ENCODE results near the gene ASTN2. TPM values are rescaled to one million over a fixed set of nuclear protein-coding genes. Genes with fewer than 3 reads are reported as not detected.

ASTN2 gene
- total RNA-seq, 5 donors from 2014 or later (not counting 1 experiment from before 2014, with no cell fraction given): 3.7 to 4.8 (median 4.4) TPM

DNA sequence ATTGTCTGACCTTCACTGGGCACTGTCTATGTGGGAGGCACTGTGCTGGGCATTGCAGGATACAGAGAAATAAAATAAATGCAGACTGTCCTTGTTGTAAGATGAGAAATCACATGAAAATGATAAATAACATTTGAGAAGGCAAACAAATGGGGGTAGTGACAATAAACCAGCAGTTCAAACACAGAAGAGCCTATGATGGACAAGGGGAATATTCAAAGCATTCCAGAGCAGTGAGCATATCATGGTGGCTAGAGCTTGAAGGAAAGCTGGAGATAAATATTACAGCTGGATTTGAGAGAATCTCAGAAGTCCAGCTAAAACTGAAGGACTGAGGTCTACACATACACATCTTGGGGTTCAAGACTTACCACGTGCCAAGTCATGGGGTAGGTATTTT is 209.9 kb downstream of the ASTN2 start:
- Histone ChIP-seq H3K36me3 (ENCODE audit: control insufficient read depth in 2 of 2, extremely low read depth in 1 of 2, insufficient read depth in 1 of 2, low read length in 1 of 2) (no peaks in the 10 kb centered on the region), H3K27ac (ENCODE audit: low read length) (no peak overlapping the region), H3K4me3 (ENCODE audit: control insufficient read depth in 1 of 2, extremely low read depth in 1 of 2, low read length in 1 of 2) (no peak overlapping the region), H3K9me3 (no peaks in the 10 kb centered on the region), H3K27me3 (replicated peaks in 1 of 2; ENCODE audit: control insufficient read depth in 2 of 2, extremely low read depth in 1 of 2, insufficient read depth in 2 of 2, low read length in 1 of 2) (no peaks in the 10 kb centered on the region), H3K4me1 (ENCODE audit: control insufficient read depth in 1 of 2, extremely low read depth in 1 of 2, insufficient read depth in 2 of 2, low read length in 2 of 2) (no peaks in the 10 kb centered on the region)
- DNase-seq (no peak), ATAC-seq (replicated peaks in 1 of 4) (no peak)
- POLR2A ChIA-PET: no interaction called here
- H3K27ac Mint-ChIP-seq: no peak overlapping the region
- WGBS (ENCODE audit: insufficient coverage): no CpG with 5 or more reads among the region's 1 CpG
- no peak overlapping the region for H3K4me3 Mint-ChIP-seq
- no peaks in the 10 kb centered on the region for H3K27me3 Mint-ChIP-seq
- peaks cover 5 to 18% (median 8%) of the 10 kb centered on the region in 3 donors for H3K9me3 Mint-ChIP-seq
- CTCF ChIA-PET: no interaction called here
- H3K36me3 Mint-ChIP-seq: no peaks in the 10 kb centered on the region
- H3K4me1 Mint-ChIP-seq: no peaks in the 10 kb centered on the region

DNA sequence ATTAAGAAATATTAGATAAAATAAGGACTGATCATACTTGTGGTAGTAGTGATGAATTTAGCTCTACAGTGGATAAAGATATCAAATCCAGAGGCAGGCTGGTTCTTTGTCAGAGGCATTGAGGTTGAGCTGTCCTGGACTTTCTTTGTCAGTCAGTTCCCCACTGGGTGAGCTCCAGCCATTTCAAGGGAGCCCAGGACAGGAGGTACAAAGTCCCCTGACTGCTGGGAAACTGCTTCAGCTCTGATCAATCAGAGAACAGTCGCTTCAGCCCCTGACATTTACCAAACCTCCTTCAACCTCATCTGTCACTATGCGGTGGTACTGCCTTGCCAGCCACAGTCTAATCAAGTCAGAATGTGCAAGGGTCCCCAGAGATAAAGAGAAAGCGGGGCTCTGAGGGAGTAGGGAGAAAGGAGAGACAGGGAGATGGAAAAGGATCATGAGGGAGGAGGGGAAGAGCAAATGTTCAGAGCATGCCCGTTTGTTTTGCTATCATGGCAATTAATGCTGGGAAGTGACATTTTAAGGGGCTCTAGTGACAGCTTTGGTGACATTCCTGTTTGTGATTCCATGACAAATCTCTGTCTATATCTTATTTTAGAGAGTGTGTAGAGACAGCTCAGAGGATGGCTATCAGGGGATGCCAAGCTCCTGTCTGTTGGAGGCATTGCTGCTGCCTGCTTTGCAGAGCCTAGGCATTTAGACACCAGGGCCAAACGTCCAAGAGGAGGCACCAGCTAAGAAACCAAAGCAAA is 223.2 kb downstream of the ASTN2 start:
- ATAC-seq (replicated peaks in 1 of 4) (no peak), DNase-seq (no peak)
- Mint-ChIP-seq H3K9me3 (peaks cover 6 to 19% (median 11%) of the 10 kb centered on the region in 3 donors), H3K36me3 (no peaks in the 10 kb centered on the region), H3K27ac (no peak overlapping the region), H3K4me3 (no peak overlapping the region), H3K27me3 (no peaks in the 10 kb centered on the region), H3K4me1 (no peaks in the 10 kb centered on the region)
- WGBS (ENCODE audit: insufficient coverage): 15% methylated on average over 3 of the region's 5 CpGs
- Histone ChIP-seq H3K27me3 (replicated peaks in 1 of 2; ENCODE audit: control insufficient read depth in 2 of 2, extremely low read depth in 1 of 2, insufficient read depth in 2 of 2, low read length in 1 of 2) (no peaks in the 10 kb centered on the region), H3K4me3 (ENCODE audit: control insufficient read depth in 1 of 2, extremely low read depth in 1 of 2, low read length in 1 of 2) (no peak overlapping the region), H3K27ac (ENCODE audit: low read length) (no peak overlapping the region), H3K9me3 (no peaks in the 10 kb centered on the region), H3K36me3 (ENCODE audit: control insufficient read depth in 2 of 2, extremely low read depth in 1 of 2, insufficient read depth in 1 of 2, low read length in 1 of 2) (no peaks in the 10 kb centered on the region), H3K4me1 (ENCODE audit: control insufficient read depth in 1 of 2, extremely low read depth in 1 of 2, insufficient read depth in 2 of 2, low read length in 2 of 2) (no peaks in the 10 kb centered on the region)
- ChIA-PET POLR2A (no interaction called here), CTCF (interaction anchor here in 1 of 2 donors (0.5 kb wide), 1 partner anchor 374 kb away, joined by 3 read pairs; no protein-coding TSS in a partner anchor)

DNA sequence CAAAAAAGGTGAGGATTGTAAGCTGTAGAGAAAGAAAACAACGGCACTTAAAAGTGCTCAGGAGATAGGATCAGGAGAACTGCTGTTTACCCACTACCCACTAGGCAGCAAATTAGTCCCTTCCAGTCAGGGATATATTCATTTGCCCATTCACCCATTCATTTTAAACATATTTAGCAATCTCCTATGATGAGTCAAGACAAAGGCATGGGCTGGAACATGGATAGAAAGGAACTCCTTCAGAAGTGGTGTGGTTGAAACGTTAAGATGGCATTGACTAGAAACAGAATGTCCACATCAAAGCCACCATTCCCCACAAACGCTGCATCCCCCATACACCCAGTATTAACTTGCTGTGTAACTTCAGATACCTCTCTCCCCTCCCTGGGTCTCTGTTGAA is 225.7 kb downstream of the ASTN2 start:
- Mint-ChIP-seq H3K4me3 (no peak overlapping the region), H3K27me3 (no peaks in the 10 kb centered on the region), H3K9me3 (peaks cover 4 to 13% (median 5%) of the 10 kb centered on the region in 3 donors), H3K27ac (no peak overlapping the region), H3K4me1 (no peaks in the 10 kb centered on the region), H3K36me3 (no peaks in the 10 kb centered on the region)
- Histone ChIP-seq H3K4me1 (ENCODE audit: control insufficient read depth in 1 of 2, extremely low read depth in 1 of 2, insufficient read depth in 2 of 2, low read length in 2 of 2) (no peaks in the 10 kb centered on the region), H3K9me3 (no peaks in the 10 kb centered on the region), H3K4me3 (ENCODE audit: control insufficient read depth in 1 of 2, extremely low read depth in 1 of 2, low read length in 1 of 2) (no peak overlapping the region), H3K27me3 (replicated peaks in 1 of 2; ENCODE audit: control insufficient read depth in 2 of 2, extremely low read depth in 1 of 2, insufficient read depth in 2 of 2, low read length in 1 of 2) (no peaks in the 10 kb centered on the region), H3K27ac (ENCODE audit: low read length) (no peak overlapping the region), H3K36me3 (ENCODE audit: control insufficient read depth in 2 of 2, extremely low read depth in 1 of 2, insufficient read depth in 1 of 2, low read length in 1 of 2) (no peaks in the 10 kb centered on the region)
- ATAC-seq (replicated peaks in 1 of 4) (no peak), DNase-seq (no peak)
- ChIA-PET CTCF (no interaction called here), POLR2A (no interaction called here)
- 100% methylated on average over 1 of the region's 3 CpGs for WGBS (ENCODE audit: insufficient coverage)

DNA sequence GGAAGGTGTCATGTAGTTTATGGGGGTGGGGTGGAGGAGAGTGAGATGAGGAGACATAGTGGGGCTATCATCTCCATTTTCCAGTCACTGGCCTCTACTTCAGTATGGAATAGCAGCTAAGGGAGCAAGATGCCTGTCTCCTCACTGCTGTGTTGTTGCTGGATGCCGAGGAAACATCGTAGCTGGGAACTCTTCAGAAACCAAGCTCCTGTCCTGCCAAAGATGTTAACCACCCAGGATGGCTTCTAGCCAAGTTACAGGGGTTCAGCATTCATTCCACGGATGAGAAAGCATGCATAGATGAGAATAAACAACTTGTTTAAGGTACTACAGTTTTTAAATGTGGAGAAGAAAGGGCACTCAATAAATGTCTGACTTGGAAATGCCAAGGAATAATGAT is 226.5 kb downstream of the ASTN2 start:
- Histone ChIP-seq H3K36me3 (ENCODE audit: control insufficient read depth in 2 of 2, extremely low read depth in 1 of 2, insufficient read depth in 1 of 2, low read length in 1 of 2) (no peaks in the 10 kb centered on the region), H3K4me3 (ENCODE audit: control insufficient read depth in 1 of 2, extremely low read depth in 1 of 2, low read length in 1 of 2) (no peak overlapping the region), H3K4me1 (ENCODE audit: control insufficient read depth in 1 of 2, extremely low read depth in 1 of 2, insufficient read depth in 2 of 2, low read length in 2 of 2) (no peaks in the 10 kb centered on the region), H3K27ac (ENCODE audit: low read length) (no peak overlapping the region), H3K27me3 (replicated peaks in 1 of 2; ENCODE audit: control insufficient read depth in 2 of 2, extremely low read depth in 1 of 2, insufficient read depth in 2 of 2, low read length in 1 of 2) (no peaks in the 10 kb centered on the region), H3K9me3 (no peaks in the 10 kb centered on the region)
- Mint-ChIP-seq H3K4me3 (no peak overlapping the region), H3K27me3 (no peaks in the 10 kb centered on the region), H3K36me3 (no peaks in the 10 kb centered on the region), H3K27ac (no peak overlapping the region), H3K4me1 (no peaks in the 10 kb centered on the region), H3K9me3 (peaks cover 4 to 18% (median 5%) of the 10 kb centered on the region in 3 donors)
- DNase-seq (no peak), ATAC-seq (replicated peaks in 1 of 4) (no peak)
- POLR2A ChIA-PET: no interaction called here
- CTCF ChIA-PET: no interaction called here
- 71% methylated on average over 3 of the region's 3 CpGs for WGBS (ENCODE audit: insufficient coverage)

DNA sequence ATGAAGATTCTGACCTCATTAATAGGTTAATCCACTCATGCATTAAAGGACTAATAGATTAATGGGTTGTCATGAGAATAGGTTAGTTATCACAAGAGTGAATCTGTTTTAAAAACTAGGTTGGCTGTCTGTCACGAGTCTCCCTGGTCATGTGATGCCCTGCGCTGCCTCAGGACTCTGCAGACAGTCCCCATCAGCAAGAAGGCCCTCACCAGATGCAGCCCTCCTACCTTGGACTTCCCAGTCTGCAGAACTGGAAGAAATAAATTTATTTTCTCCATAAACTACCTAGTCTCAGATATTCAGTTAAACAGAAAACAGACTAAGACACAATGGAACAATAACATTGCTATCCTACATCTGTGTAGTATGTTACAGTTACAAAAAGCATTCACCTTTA is 227.4 kb downstream of the ASTN2 start:
- no peak for ATAC-seq (replicated peaks in 1 of 4)
- no peak for DNase-seq
- POLR2A ChIA-PET: no interaction called here
- Mint-ChIP-seq H3K27ac (no peak overlapping the region), H3K9me3 (peaks cover 0 to 18% (median 0%) of the 10 kb centered on the region in 3 donors), H3K36me3 (no peaks in the 10 kb centered on the region), H3K4me3 (no peak overlapping the region), H3K27me3 (no peaks in the 10 kb centered on the region), H3K4me1 (no peaks in the 10 kb centered on the region)
- no peaks in the 10 kb centered on the region for H3K4me1 ChIP-seq (ENCODE audit: control insufficient read depth in 1 of 2, extremely low read depth in 1 of 2, insufficient read depth in 2 of 2, low read length in 2 of 2)
- no peaks in the 10 kb centered on the region for H3K27me3 ChIP-seq (replicated peaks in 1 of 2; ENCODE audit: control insufficient read depth in 2 of 2, extremely low read depth in 1 of 2, insufficient read depth in 2 of 2, low read length in 1 of 2)
- H3K9me3 ChIP-seq: no peaks in the 10 kb centered on the region
- no peak overlapping the region for H3K27ac ChIP-seq (ENCODE audit: low read length)
- WGBS (ENCODE audit: insufficient coverage): 94% methylated on average over 2 of the region's 2 CpGs
- CTCF ChIA-PET: no interaction called here
- no peak overlapping the region for H3K4me3 ChIP-seq (ENCODE audit: control insufficient read depth in 1 of 2, extremely low read depth in 1 of 2, low read length in 1 of 2)
- H3K36me3 ChIP-seq (ENCODE audit: control insufficient read depth in 2 of 2, extremely low read depth in 1 of 2, insufficient read depth in 1 of 2, low read length in 1 of 2): no peaks in the 10 kb centered on the region

DNA sequence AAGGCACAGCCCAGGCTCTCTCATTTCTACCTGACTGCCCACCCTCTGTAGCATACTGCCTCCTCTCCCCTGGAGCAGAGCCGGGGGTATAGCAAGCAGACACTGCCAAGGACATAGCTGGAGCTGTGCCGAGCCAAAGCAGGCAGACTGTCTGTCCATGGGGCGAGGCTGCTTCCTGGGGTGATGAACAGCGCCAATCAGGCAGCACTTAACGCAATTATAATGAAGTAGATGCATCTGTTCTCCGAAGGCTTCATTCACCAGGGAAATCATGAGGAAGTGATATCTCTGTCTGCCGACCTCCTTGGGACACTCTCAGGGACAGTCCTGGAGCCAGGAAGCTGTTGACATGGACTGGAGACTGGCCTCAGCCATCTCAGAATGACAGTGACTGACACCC is 230.7 kb downstream of the ASTN2 start:
- Histone ChIP-seq H3K27ac (ENCODE audit: low read length) (no peak overlapping the region), H3K9me3 (no peaks in the 10 kb centered on the region), H3K27me3 (replicated peaks in 1 of 2; ENCODE audit: control insufficient read depth in 2 of 2, extremely low read depth in 1 of 2, insufficient read depth in 2 of 2, low read length in 1 of 2) (no peaks in the 10 kb centered on the region), H3K4me1 (ENCODE audit: control insufficient read depth in 1 of 2, extremely low read depth in 1 of 2, insufficient read depth in 2 of 2, low read length in 2 of 2) (no peaks in the 10 kb centered on the region), H3K4me3 (ENCODE audit: control insufficient read depth in 1 of 2, extremely low read depth in 1 of 2, low read length in 1 of 2) (no peak overlapping the region), H3K36me3 (ENCODE audit: control insufficient read depth in 2 of 2, extremely low read depth in 1 of 2, insufficient read depth in 1 of 2, low read length in 1 of 2) (no peaks in the 10 kb centered on the region)
- Mint-ChIP-seq H3K4me1 (no peaks in the 10 kb centered on the region), H3K4me3 (no peak overlapping the region), H3K9me3 (peaks cover 2 to 22% (median 6%) of the 10 kb centered on the region in 3 donors), H3K36me3 (no peaks in the 10 kb centered on the region), H3K27ac (no peak overlapping the region), H3K27me3 (no peaks in the 10 kb centered on the region)
- ChIA-PET CTCF (no interaction called here), POLR2A (no interaction called here)
- ATAC-seq (replicated peaks in 1 of 4): no peak
- DNase-seq: no peak
- WGBS (ENCODE audit: insufficient coverage): 76% methylated on average over 7 of the region's 7 CpGs

DNA sequence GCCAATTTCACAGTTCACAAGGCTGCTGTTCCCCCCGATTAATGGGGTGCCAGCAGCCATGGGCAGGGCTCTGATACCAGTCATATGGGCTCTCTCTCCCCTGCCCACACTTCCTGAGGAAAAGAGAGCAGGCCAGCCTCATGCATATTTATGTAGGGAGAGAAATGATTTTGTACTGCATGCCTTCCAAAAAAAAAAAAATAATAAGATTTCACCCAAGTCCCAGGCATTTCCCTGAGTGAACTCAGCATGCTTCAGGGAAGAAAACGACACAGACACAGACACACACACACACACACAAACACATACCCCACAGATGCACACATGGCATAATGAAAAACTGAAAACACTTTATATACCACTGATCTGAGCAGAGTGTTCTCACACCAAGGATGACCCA is 232.8 kb downstream of the ASTN2 start:
- no peaks in the 10 kb centered on the region for H3K4me1 ChIP-seq (ENCODE audit: control insufficient read depth in 1 of 2, extremely low read depth in 1 of 2, insufficient read depth in 2 of 2, low read length in 2 of 2)
- ChIA-PET CTCF (no interaction called here), POLR2A (no interaction called here)
- no peak overlapping the region for H3K27ac ChIP-seq (ENCODE audit: low read length)
- Mint-ChIP-seq H3K4me3 (no peak overlapping the region), H3K27me3 (no peaks in the 10 kb centered on the region), H3K36me3 (no peaks in the 10 kb centered on the region), H3K9me3 (peaks cover 2 to 26% (median 9%) of the 10 kb centered on the region in 3 donors), H3K4me1 (no peaks in the 10 kb centered on the region), H3K27ac (no peak overlapping the region)
- WGBS (ENCODE audit: insufficient coverage): 33% methylated on average over 1 of the region's 2 CpGs
- no peaks in the 10 kb centered on the region for H3K9me3 ChIP-seq
- no peak for DNase-seq
- H3K27me3 ChIP-seq (replicated peaks in 1 of 2; ENCODE audit: control insufficient read depth in 2 of 2, extremely low read depth in 1 of 2, insufficient read depth in 2 of 2, low read length in 1 of 2): no peaks in the 10 kb centered on the region
- ATAC-seq (replicated peaks in 1 of 4): no peak
- H3K36me3 ChIP-seq (ENCODE audit: control insufficient read depth in 2 of 2, extremely low read depth in 1 of 2, insufficient read depth in 1 of 2, low read length in 1 of 2): no peaks in the 10 kb centered on the region
- H3K4me3 ChIP-seq (ENCODE audit: control insufficient read depth in 1 of 2, extremely low read depth in 1 of 2, low read length in 1 of 2): no peak overlapping the region
